Bone marrow (tissue), 2 donors: ENCODE measurements around the gene PLCD3.

Source experiments
- DNase-seq, 2 donors: peaks; one replicate each; lab custom pipeline; 2025; lab: John Stamatoyannopoulos, UW

The PLCD3 gene

DNA sequence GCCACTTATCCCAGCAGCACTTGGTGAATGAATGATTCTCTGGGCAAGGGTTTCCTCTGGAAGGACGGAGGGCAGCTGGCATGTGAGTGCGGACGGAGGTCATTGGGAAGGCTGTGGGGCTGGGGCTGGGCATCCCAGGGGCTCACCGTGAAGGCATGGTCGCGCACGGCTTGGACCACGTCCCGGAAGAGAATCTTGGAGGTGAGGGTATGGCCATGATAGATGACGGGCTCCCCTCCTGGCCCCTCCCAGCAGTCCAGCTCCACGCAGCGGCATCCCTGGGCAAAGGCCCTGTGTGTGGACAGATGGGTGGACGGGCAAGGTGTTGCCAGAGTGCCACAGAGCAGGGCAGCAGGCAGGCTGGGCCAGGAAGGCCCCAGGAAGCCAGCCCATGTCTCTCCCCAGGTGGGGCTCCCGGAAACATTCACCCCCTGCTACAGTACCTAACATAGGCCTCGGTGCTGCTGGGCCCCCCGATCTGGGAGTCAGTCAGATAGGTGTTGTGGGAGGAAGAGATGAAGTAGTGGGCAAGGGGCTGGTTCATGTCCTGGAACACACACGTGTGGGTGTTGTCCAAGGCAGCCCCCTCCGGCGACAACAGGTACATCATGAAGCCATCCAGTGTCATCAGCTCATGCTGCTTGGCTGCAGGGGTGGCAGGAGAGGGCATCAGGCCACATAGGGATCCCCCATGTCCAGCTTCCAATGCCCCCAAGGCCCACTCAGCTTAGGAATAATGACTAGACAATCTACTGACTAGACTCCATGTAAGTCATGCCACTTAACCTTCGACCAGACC lies 14.3 kb downstream of the PLCD3 start:
- no peak for DNase-seq

DNA sequence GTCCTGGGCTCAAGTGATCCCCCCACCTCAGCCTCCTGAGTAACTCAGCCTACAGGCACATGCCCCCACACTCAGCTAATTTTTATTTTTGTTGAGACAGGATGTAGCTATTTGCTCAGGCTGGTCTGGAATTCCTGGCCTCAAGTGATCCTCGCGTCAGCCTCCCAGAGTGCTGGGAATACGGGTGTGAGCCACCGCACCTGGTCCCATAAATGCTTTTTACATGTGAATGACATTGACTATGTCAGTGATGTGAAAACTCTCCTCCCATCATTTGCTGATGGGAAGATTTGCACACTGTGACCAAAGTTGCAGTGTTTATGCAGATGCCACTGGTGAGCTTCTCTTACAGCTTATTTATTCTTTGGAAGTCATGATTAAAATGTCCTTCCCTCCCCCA lies 15.0 kb downstream of the PLCD3 start:
- DNase-seq, result no peak

DNA sequence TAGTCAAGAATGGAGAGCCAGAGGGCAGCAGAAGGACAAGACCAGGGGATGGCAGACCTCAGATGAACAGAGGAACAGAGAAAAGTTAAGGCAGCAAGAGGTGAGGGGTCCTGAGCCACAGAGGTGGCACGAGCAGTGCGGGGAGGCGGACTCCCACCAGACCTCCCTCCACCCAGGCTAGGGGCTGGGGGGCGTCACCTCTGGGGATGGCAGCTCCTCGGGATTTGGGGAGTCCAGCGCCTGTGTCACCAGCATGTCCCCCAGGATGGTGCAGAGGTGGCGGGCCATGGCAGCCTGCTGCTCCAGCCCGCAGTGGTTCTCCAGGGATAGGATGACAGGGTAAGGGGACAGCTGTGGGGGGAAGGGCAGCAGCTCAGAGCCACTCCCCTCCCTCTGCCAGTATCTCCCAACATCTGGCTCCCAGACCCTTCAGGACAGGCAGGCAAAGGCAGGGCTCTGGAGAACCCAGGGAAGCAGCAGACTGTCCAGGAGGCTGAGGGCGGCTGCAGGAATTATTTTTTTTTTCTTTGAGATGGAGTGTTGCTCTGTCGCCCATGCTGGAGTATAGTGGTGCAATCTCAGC lies 15.8 kb downstream of the PLCD3 start:
- DNase-seq, result no peak

DNA sequence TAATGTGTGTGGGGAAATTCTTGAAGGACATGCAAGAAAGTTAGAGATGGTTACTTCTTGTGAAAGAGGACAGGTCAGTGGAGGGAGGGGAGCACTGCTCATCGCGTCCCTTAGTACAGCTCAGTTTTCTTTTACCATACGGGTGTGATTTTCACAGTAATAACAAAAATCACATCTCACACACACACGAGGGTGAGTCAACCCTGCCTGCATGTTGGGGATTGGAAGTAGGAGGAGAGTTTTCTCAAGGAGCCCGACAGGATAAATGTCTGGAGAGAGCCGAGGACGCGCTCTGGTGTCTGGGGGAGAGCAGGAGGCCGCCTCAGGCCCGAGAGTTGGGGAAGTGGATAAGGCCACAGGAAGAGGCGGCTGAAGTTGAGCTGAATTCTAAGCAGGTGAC lies 16.4 kb downstream of the PLCD3 start:
- no peak for DNase-seq

DNA sequence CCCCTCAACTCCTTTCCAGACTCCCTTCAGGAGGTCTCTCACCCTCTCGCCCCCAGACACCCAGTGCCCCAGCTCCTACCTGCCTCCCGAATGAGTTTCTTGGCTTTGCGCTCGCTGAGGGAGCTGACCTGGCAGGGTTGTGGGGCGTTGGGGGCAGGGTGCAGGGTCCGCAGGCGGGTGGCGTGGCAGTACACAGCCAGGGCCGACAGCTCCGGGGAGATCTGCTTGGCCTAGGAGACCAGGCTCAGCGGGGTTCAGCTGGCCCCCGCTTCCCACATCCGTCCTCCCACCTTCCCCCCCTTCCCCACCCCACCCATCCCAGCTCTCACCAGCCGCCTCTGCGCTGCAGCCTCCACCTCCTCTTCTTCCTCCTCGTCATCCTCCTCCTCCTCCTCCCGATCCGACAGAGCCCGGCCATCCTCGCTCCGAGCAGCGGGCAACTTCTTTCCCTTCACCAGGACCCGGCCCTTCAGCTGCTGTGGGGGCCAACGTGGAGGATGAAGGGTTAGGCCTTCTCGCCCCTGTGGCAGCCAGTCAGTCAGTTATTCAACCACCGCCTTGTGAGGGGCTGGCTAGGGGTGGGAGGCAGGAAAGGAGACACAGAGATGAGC lies 17.2 kb downstream of the PLCD3 start:
- DNase-seq, result no peak

DNA sequence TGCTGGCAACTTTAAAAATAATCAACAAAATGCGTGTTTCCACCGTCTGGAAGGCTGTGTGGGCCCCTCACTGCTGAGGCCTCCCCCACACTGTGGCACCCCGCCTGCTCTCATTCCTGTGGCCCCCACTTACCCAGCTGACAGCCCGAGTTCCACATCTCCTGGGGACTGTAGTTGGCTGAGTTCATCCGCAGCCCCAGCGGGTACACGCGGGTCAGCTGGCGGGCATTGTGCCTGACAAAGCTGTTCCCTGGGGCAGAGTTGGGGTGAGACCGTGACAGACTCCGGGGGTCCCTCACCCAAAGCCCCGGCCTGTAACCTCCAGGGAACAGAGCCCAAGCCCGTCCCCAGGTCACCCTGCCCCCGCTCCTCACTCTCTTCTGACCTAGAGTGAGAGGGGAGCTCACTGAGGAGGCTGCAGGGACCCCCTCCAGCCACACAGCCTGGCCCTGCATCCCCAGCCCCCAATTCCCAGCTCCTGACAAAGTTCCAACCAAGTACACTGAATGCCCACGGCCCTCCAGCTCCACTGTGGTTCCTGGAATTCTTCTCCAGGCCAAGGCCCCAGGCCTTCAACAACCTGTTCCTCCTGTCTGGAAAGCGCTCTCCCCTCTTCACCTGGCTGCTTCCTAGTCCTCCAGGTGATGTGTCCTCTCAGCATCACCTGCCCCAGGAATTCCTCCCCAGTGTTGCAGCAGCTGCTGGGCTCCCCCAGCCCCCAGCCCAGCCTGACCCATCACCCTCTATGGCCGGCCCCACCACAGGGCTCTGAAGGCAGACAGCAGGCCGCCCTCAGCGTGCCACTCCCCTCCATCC lies 18.0 kb downstream of the PLCD3 start:
- DNase-seq, result no peak

DNA sequence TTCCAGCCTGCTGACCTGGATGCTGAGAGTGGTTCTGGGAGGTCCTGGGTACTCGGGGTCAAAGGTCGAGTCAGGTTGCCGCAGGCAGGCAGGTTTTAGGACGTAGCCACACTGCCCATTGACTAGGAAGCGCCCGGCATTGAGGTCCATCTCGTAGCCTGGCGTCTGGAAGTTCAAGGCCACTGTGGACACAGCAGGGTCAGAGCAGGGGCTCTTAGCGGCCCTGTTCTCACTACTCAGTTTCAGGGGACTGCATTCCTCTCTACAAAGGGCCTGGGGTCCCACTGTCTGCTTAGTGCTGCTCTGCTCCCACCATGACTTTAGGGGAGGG lies 18.9 kb downstream of the PLCD3 start:
- DNase-seq, result no peak

DNA sequence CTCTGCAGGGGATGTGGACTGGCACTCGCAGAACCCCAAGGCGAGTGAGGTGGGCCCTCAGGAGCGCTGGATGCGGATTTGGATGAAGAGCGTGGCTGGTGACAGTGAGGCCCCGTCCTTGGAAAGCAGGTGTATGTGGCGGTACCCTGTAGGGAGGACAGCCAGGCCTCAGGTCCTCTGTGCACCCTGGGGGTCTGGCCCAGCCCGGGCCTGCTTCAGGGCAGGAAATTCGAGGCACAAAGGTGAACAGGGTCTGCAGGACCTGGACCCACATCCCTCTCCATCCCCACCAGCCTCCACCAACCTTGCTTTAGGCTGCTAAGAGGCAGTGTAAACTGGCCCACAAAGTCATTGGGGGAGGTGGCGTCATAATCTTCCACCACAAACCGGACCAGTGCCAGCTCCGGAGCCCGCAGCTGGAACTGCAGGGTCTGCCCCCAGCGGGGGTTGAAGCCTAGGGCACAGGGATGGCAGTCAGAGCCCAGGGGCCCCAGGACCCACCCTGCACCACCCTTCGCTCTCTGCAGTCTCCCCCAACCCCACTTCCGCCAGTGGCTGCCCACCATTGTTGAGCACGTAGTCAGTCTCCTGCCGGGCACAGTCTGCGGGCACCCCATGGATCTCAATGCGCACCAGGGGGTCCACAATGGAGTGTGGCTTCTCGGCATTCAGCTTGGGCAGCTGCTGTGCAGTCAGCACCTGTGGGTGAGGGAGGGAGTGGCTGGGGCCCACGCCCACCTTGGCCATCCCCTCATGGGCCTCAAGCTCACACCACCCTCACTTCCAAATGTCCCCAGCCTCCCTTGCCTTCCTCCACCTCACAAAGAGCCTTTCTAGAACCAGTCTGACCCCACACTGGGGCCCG lies 19.5 kb downstream of the PLCD3 start:
- no peak for DNase-seq

DNA sequence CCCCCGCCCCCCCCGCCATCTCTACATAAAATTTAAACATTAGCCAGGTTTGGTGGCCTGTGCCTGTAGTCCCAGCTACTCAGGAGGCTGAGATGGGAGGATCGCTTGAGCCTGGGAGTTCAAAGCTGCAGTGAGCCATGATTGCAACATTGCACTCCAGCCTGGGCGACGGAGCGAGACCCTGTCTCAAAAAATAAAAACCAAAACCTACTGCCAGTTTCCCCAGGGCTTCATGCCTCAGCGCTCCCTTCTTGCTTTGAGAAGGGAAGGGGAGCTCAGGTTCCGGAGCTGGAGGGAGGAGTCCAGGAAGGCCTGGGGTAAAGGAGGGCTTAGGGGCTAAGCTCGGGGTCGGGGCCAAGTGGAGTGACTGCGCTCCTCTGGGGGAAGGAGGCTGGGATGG lies 20.5 kb downstream of the PLCD3 start:
- no peak for DNase-seq

DNA sequence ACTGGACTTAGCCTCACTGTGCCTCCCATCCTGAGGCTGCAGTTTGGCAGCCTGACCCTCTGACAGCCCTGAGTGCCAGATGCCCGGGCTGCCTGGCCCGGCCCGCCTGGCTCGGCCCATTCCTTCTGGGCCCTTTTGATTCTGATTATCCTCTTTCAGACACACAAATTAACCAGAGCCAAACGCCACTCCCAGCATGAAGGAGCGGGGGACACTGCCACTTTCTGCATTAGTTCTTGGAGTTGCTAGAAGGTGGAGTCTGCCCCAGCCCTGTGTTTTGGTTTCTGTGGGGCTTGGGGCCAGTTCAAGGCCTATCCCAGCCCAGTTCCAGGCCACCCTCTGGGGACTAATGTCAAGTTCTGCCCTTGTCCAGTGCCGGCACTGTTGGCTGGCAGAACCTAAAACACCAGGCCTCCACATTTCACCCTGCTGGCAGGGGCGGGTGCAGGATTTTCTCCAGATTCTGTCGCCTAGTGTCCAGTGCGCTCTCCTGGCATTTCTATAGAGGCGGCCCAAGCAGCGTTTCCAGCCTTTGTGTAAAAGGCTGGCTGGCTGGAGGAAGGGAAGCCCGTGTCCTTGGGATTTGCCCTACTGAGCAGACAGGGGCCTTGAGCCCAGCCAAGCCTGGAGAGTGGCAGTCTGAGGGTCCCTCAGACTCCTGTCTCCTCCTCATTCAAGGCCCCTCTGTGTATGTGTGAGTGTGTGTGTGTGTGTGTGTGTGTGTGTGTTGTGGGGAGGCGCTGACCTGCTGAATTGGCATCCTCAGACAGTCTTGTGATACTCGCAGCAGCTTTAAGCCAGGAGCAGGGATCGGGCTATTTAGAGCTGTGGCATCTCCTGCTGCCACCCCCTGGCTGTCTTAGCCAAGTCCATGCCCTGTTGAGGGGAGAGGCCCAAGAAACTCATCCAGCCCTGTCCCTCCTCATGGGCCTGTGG lies 21.4 kb downstream of the PLCD3 start:
- DNase-seq, result no peak

DNA sequence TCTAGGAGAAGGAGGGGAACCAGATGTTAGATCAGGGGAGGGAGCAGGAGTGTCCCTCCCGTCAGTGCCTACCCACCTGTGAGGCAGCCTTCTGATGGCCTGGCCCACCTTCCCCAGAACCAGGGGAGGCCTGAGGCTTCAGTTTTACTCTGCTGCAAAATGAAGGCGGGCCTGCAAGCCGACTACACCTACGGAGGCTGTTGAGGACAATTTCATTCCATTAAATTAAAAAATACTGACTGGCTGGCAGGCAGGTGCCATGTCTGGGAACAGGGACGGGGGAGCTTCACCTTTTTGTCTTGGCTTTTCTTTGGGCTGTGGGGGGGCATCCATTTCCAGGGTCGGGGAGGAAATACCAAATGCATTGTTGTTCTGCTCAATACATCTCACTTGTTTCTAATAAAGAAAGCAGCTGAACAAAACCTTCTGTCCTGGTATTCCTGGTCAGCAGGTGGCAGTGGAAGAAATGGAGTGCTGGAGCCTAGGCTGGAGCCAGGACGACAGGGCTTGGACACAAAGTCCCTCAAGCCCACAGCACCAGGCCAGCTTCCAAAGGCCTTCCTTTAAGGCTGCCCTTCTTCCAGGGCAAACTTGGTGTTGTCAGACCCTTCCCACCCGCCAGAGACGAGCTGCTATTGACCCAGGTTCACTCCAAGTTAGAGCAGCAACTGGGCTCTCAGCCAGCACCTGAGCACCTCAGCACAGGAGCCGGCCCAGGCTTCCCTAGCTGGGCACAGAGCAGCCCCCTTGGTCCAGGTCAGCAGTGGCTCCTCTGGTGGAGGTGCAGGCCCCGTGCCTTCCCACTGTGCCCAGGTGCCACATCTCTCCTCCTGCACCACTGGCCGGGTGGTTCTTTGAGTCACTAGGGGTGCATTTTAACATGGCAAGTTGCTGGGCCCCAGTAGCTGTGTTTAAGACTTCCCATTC lies 23.5 kb downstream of the PLCD3 start:
- DNase-seq, result no peak

DNA sequence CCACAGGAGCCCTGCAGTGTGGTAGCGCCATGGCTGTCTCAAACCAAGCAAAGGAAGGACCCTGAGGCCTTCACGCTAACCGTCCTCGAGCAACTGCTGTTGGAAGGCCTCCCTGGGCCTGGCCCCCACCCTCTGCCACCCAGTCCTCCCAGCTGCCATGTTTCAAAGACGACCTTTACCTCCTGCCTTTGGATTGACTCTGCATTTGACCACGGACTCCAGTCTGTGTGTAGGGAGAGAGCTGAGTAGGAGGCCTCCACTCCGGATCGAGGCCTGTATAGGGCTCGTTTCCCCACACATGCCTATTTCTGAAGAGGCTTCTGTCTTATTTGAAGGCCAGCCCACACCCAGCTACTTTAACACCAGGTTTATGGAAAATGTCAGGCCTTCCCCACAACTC lies 24.3 kb downstream of the PLCD3 start:
- no peak for DNase-seq

DNA sequence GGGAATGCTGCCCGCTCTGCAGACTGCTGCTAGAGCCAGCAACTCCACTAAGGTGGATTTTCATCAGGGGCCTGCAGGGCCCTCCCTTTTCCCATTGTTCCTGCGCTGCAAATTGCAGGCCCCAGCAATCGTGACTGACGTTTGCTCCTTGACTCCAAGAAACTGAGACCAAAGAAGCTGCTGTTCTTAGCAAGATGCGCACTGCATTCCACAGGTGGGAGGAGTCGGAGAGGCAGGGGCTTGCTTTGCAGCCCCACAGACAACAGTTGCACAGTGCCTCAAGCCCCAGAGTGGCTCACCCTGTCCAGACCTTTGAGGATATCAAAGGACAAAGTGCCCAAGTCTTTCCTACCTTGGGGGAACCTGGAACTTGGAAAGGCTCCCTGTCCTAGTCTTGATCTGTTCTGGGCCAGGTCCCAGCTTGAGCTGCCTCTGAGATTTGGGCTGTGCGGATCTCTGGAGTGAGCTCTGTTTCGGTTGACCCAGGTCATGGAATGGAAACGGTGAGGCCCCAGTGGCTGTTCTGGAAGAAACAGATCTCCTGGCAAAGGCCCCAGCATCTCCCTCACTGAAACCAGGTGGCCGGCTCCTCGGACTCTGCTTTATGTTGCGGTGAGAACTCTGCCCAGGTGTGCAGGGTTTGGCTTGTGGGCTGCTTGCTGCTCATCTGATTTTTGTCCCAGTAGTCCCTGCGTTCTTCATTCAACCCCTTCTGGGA lies 24.9 kb downstream of the PLCD3 start:
- DNase-seq, result no peak

DNA sequence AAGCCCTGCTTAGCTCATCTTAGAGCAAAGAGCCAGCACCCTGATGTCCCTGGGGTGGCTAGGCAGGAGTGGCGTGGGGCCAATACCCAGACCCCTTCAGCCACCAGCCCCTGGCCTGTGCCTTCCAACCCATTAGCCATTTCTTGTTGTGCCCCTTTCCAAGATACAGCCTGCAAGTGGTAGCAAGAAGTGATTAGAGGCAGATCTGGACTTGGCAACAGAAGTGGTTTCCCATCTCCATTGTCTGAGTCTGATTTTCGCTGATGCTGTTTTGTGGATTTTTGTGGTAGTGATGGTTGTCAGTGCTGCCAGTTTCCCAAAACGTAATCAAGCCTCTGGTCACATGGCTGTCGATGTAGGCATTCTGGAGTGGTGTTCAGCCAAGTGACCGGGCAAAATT lies 25.7 kb downstream of the PLCD3 start:
- no peak for DNase-seq

DNA sequence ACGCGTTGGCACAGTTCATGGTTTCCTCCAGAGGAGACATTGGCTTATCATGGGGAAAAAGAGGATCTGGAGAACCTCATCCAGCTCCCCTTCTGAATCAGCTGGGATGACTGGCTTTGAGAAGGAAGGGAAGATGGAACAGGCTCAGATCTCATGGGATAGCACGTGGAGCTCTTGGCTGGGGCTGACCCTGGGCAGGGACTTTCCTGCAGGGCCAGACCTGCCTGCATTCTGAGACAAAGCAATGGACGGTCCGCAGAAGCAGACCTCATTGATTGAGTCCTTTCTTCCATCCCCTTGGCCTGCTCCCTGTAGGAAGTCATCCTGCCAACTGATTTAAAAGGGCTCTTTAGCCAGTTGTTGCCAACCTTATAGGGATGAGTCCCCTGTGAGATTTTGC lies 26.2 kb downstream of the PLCD3 start:
- DNase-seq, result no peak

DNA sequence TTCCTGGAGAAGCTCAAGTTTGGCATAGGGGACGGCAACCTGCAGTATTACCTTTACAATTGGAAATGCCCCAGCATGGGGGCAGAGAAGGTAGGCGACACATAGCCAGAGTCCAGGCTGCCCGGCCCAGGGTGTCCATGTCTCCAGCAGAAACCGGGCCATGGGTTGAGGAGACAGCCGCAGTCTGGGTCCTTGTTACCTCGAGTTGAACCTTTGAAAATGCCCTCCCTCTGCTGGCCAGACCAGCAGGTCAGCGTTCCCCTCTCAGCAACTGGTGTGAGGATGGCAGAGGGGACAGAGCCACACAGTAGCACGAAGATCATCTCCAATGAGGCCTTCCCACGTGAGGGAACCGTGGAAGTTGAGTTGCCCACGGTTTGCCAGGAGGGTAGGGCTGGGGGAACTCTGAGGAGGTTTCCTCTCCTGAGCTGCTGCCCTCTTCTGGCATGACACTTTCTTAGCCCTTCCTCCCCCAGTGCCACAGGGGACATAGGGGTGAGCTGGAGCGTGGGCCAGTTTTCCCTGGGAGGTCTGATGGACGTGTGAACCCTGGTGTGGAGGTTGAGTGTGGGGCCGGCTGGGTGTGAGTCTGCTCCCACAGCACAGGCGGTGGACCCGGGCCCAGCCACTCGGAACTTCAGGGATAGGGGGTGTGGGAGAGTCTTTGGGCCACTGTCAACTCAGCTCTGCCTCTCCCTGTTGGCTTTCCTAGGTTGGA lies 27.2 kb downstream of the PLCD3 start:
- DNase-seq, result no peak

DNA sequence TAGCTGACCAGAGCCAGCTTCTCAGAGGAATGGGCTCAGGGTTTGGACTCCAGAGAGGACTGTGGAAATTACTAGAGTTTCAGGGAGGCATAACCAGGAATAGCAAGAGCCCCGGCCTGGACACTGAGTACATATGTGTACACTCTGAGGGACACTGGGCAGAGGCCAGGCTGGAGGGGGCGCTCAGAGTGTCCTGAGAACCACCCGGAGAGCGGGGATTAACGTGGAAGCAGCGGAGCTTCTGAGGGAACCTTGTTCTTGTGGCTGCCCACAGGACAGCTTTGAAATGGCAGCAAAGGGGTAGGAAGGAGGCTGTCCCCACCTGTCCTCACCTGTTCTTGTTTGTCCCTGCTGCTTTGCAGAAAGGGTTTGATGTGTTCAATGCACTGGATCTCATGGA lies 27.8 kb downstream of the PLCD3 start:
- DNase-seq, result no peak

DNA sequence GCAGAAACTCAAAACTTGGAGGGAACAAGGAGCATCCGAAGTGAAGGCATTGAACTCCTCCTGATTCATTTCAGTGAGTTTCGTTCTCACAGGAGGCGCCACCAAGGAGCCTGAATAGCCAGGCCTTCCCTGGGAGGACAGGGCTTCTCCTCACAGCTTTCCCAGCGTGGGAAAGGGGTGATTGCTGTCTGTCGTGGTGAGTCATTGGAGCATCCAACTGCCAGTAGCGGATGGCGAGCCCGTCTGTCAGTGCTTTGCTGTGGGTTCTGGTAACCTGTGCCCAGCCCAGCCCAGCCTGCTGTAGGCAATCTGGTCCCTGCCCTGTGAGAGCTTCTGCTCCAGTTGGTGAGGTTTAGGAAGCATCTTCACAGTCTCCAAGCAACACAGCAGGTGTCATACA lies 28.3 kb downstream of the PLCD3 start:
- no peak for DNase-seq
